Caco-2 (cell line): Measurements from ENCODE around the gene GGACT. TPM values are rescaled to one million over a fixed set of nuclear protein-coding genes. Genes with fewer than 3 reads are reported as not detected.

Experiments
- BruUV-seq: library from RNA; stranded (reverse); fragments of 400-500 nt; replicated peaks from 2 replicates; lab custom pipeline; 2021; lab: Mats Ljungman, UMichigan
- CTCF ChIA-PET: fragments of 300-600 bp; sonication (Branson Sonifier 250); formaldehyde crosslinking; loops from one replicate; lab custom pipeline; 2022; ENCODE audit warnings: antibody characterized with exemption; lab: Charles Lee
- POLR2A ChIA-PET: fragments of 300-600 bp; sonication (Branson Sonifier 250); formaldehyde crosslinking; loops from one replicate; lab custom pipeline; 2022; ENCODE audit warnings: antibody characterized with exemption; lab: Charles Lee
- DNase-seq, 2 experiments: peaks; one replicate each; pipeline versions ENCODE4 v3.0.0 to v3.0.0-alpha.2; 2020 to 2022
- H3K27me3 ChIP-seq: replicated peaks from 2 replicates; pipeline ENCODE4 v1.6.0; 2011; ENCODE audit warnings: low read length; ENCODE audit not compliant: control insufficient read depth, insufficient read depth
- H3K36me3 ChIP-seq: 2 replicates; pipeline ENCODE4 v1.5.1; 2011; ENCODE audit warnings: low read length; ENCODE audit not compliant: control insufficient read depth, insufficient read depth
- H3K4me1 ChIP-seq: fragments of 250-450 bp; sonication (Bioruptor Pico); 2 replicates; pipeline ENCODE4 v1.5.1; 2020; ENCODE audit warnings: mild to moderate bottlenecking
- H3K4me3 ChIP-seq: 2 replicates; pipeline ENCODE4 v1.5.1; 2011; ENCODE audit warnings: low read depth, mild to moderate bottlenecking, control low read depth, low read length
- H3K9me3 ChIP-seq: fragments of 250-450 bp; sonication (Bioruptor Pico); 2 replicates; pipeline ENCODE4 v1.5.1; 2020; ENCODE audit warnings: mild to moderate bottlenecking, moderate library complexity
- H3K27ac Mint-ChIP-seq: one replicate; pipeline ENCODE4 v1.8.0; 2022; ENCODE audit warnings: mixed read lengths; ENCODE audit not compliant: unreplicated experiment
- H3K27me3 Mint-ChIP-seq: one replicate; pipeline ENCODE4 v1.8.0; 2022; ENCODE audit warnings: mixed read lengths; ENCODE audit not compliant: insufficient read depth, unreplicated experiment
- H3K36me3 Mint-ChIP-seq: one replicate; pipeline ENCODE4 v1.8.0; 2022; ENCODE audit warnings: mild to moderate bottlenecking, mixed read lengths; ENCODE audit not compliant: insufficient read depth, unreplicated experiment
- H3K4me1 Mint-ChIP-seq: one replicate; pipeline ENCODE4 v1.8.0; 2022; ENCODE audit warnings: low read depth, mixed read lengths; ENCODE audit not compliant: unreplicated experiment
- H3K4me3 Mint-ChIP-seq: one replicate; pipeline ENCODE4 v1.8.0; 2022; ENCODE audit warnings: mild to moderate bottlenecking, moderate library complexity, mixed read lengths; ENCODE audit not compliant: unreplicated experiment
- H3K9me3 Mint-ChIP-seq: one replicate; pipeline ENCODE4 v1.8.0; 2022; ENCODE audit warnings: mixed read lengths; ENCODE audit not compliant: unreplicated experiment
- CTCF ChIP-seq, 2 experiments: fragments of 200-600 bp in 1 of 2; IDR thresholded peaks; 1 replicate in 1 of 2; 2 replicates in 1 of 2; pipeline versions ENCODE4 v1.5.1 to v1.8.0; 2011 to 2022; ENCODE audit warnings: antibody characterized with exemption in 1 of 2, control low read depth in 1 of 2, inconsistent platforms in 1 of 2, low read depth in 1 of 2, low read length in 1 of 2, mild to moderate bottlenecking in 1 of 2, moderate library complexity in 1 of 2; ENCODE audit not compliant: insufficient read depth in 1 of 2, severe bottlenecking in 1 of 2, unreplicated experiment in 1 of 2
- intact Hi-C: fragments of 100-400 bp; cut with micrococcal nuclease; formaldehyde crosslinking; loops from one replicate; pipeline ENCODE4 v1.10.0; 2022; ENCODE audit not compliant: unreplicated experiment
- total RNA-seq: library from RNA; stranded (reverse); gene quantifications from 2 replicates; pipeline ENCODE4 v1.2.3, GENCODE V29; 2022

The GGACT gene
- total RNA-seq, 1 experiment from 2014 or later = 3.6 TPM

DNA sequence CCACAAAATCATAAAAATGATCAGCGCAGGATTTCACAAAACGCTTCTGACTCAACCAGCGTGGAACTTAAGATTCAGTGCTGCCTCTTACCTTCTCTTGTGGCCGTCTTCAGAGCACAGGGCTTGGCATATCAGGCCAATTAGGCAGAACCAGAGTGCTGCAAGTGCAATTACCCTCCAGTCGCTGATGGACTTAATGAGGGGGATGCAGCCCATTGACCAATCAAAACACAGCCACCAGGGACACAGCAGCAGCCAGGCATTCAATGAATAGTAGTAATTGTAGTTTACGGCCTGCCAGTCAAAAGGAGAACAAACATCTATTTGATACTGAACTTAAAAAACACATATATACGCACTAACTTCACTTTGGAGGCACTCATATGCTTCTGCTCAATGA lies 47.9 kb upstream of the GGACT start:
- peaks cover 2% of the 10 kb centered on the region; the same call in 1 of the 2 replicates for H3K36me3 ChIP-seq
- no peaks in the 10 kb centered on the region for H3K27me3 ChIP-seq
- ChIA-PET POLR2A (no interaction called here), CTCF (no interaction called here)
- H3K9me3 ChIP-seq = no peaks in the 10 kb centered on the region
- DNase-seq = no peak
- Mint-ChIP-seq H3K4me1 (no peaks in the 10 kb centered on the region), H3K4me3 (no peak overlapping the region), H3K36me3 (peaks cover 28% of the 10 kb centered on the region), H3K9me3 (no peaks in the 10 kb centered on the region), H3K27ac (no peak overlapping the region), H3K27me3 (no peaks in the 10 kb centered on the region)
- H3K4me3 ChIP-seq = no peak overlapping the region
- no peak for TF ChIP-seq CTCF (IDR thresholded peaks at IDR 0.05; ENCODE audit: insufficient read depth in 1 of 2, low read depth in 1 of 2, low read length in 1 of 2, severe bottlenecking in 1 of 2, unreplicated experiment in 1 of 2)
- intact Hi-C loops = no loop called here
- BruUV-seq = no TSS peak
- H3K4me1 ChIP-seq = no peaks in the 10 kb centered on the region

DNA sequence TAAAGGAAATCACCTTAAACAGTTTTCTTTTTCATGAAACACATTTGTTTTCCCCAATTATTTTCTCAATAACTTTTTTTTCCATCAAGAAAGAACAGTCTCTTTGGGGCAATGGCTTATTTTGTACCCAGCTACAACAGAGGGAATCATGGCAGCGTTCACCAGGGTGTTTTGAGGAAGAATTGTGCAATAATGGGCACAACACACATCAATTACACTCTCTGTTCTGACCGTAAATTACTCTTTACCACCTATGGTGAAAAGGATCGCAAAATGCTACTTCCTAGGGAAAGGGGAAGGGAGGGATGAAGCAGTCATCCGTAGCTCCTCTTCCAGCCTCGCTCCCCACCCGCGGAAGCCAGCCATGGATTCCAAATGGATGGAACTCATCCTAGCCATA lies 47.4 kb upstream of the GGACT start:
- Mint-ChIP-seq H3K36me3 (peaks cover 28% of the 10 kb centered on the region), H3K27me3 (no peaks in the 10 kb centered on the region), H3K4me3 (no peak overlapping the region), H3K9me3 (no peaks in the 10 kb centered on the region), H3K27ac (no peak overlapping the region), H3K4me1 (no peaks in the 10 kb centered on the region)
- no peaks in the 10 kb centered on the region for H3K4me1 ChIP-seq
- POLR2A ChIA-PET = no interaction called here
- no peaks in the 10 kb centered on the region for H3K9me3 ChIP-seq
- H3K4me3 ChIP-seq = no peak overlapping the region
- no peaks in the 10 kb centered on the region for H3K27me3 ChIP-seq
- BruUV-seq = no TSS peak
- intact Hi-C loops = no loop called here
- TF ChIP-seq CTCF (IDR thresholded peaks at IDR 0.05; ENCODE audit: insufficient read depth in 1 of 2, low read depth in 1 of 2, low read length in 1 of 2, severe bottlenecking in 1 of 2, unreplicated experiment in 1 of 2) = no peak
- peaks cover 1% of the 10 kb centered on the region; the same call in 1 of the 2 replicates for H3K36me3 ChIP-seq
- DNase-seq = no peak
- CTCF ChIA-PET = no interaction called here

GRCh38 chr13:100634696-100635095 lies 46.1 kb upstream of the GGACT start:
- Histone ChIP-seq H3K4me1 (no peaks in the 10 kb centered on the region), H3K27me3 (no peaks in the 10 kb centered on the region), H3K4me3 (no peak overlapping the region), H3K36me3 (peaks cover 1% of the 10 kb centered on the region; the same call in 1 of the 2 replicates), H3K9me3 (no peaks in the 10 kb centered on the region)
- Mint-ChIP-seq H3K27me3 (no peaks in the 10 kb centered on the region), H3K9me3 (no peaks in the 10 kb centered on the region), H3K36me3 (peaks cover 40% of the 10 kb centered on the region), H3K4me1 (no peaks in the 10 kb centered on the region), H3K4me3 (no peak overlapping the region), H3K27ac (no peak overlapping the region)
- no peak for TF ChIP-seq CTCF (IDR thresholded peaks at IDR 0.05; ENCODE audit: insufficient read depth in 1 of 2, low read depth in 1 of 2, low read length in 1 of 2, severe bottlenecking in 1 of 2, unreplicated experiment in 1 of 2)
- DNase-seq = no peak
- CTCF ChIA-PET = no interaction called here
- BruUV-seq = no TSS peak
- POLR2A ChIA-PET = no interaction called here
- intact Hi-C loops = no loop called here
